Stimulated activated memory B cell treated with anti-CD40 and anti-IgM and Interleukin-4, amounts not matched to agents 10 μg/mL and 1 μg/mL and 100 μg/mL, for 72 hours (primary cell): ENCODE data around the gene LMF2.
"Not testable (repeated sequence)": the region's sequence is repeated elsewhere in the genome, so short reads cannot be mapped to it uniquely, and the experiment has no call there.

Experiments used
- ATAC-seq: fragments of 150-1000 bp; cut with Tn5 transposase; 2 replicates; pipeline ENCODE4 v1.10.0; 2021
- H3K27ac Mint-ChIP-seq: one replicate; pipeline ENCODE4 v1.8.0; 2022; ENCODE audit warnings: mild to moderate bottlenecking, mixed read lengths
- H3K27me3 Mint-ChIP-seq: one replicate; pipeline ENCODE4 v1.8.0; 2022; ENCODE audit warnings: mixed read lengths
- H3K36me3 Mint-ChIP-seq: one replicate; pipeline ENCODE4 v1.8.0; 2022; ENCODE audit warnings: mixed read lengths
- H3K4me1 Mint-ChIP-seq: one replicate; pipeline ENCODE4 v1.8.0; 2022; ENCODE audit warnings: mixed read lengths
- H3K4me3 Mint-ChIP-seq: one replicate; pipeline ENCODE4 v1.8.0; 2022; ENCODE audit warnings: mild to moderate bottlenecking, moderate library complexity, mixed read lengths
- H3K9me3 Mint-ChIP-seq: one replicate; pipeline ENCODE4 v1.8.0; 2022; ENCODE audit warnings: mixed read lengths

The LMF2 gene

GRCh38 chr22:50521710-50522109, 14.2 kb upstream of the LMF2 start:
- Mint-ChIP-seq H3K9me3 (no peaks in the 10 kb centered on the region), H3K27me3 (no peaks in the 10 kb centered on the region), H3K4me1 (peaks cover 16% of the 10 kb centered on the region), H3K27ac (no peak overlapping the region), H3K36me3 (peaks cover 53% of the 10 kb centered on the region), H3K4me3 (no peak overlapping the region)
- ATAC-seq, result no peak

DNA sequence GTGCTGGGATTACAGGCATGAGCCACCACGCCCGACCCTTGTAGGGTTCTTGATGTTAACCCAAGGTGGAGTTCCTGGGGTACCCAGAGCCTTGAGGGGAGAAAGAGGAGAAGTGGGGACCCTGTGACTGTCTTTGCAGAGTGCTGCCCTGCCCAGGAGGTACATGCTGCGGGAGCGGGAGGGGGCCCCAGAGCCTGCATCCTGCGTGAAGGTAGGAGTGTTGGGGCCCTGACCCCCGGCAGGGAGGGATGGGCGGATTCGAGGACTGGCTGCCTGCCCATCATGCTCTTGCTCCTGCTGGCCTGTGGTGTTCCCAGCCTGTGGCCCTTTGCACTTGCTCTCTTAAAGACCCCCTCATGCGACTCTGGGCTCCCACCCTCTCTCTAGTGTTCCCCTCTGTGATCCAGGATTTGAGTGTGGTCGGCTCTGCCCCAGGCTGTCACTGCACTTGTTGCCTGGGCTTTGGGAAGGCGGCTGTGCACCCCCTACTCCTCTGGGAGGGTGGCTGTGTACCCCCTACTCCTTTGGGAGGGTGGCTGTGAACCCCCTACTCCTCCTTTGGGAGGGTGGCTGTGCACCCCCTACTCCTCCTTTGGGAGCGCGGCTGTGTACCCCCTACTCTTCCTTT, 13.4 kb upstream of the LMF2 start:
- no peak overlapping the region for H3K4me3 Mint-ChIP-seq
- no peak for ATAC-seq
- H3K36me3 Mint-ChIP-seq, result peaks cover 56% of the 10 kb centered on the region
- peaks cover 17% of the 10 kb centered on the region for H3K4me1 Mint-ChIP-seq
- no peaks in the 10 kb centered on the region for H3K27me3 Mint-ChIP-seq
- no peaks in the 10 kb centered on the region for H3K9me3 Mint-ChIP-seq
- H3K27ac Mint-ChIP-seq, result no peak overlapping the region

- not testable (repeated sequence) for H3K27ac Mint-ChIP-seq, H3K27me3 Mint-ChIP-seq, H3K4me3 Mint-ChIP-seq, ATAC-seq, H3K9me3 Mint-ChIP-seq
- peaks cover 56% of the 10 kb centered on the region for H3K36me3 Mint-ChIP-seq
- H3K4me1 Mint-ChIP-seq, result peaks cover 21% of the 10 kb centered on the region
These were observed 12.7 kb upstream of the LMF2 start for GRCh38 chr22:50520184-50520583.

DNA sequence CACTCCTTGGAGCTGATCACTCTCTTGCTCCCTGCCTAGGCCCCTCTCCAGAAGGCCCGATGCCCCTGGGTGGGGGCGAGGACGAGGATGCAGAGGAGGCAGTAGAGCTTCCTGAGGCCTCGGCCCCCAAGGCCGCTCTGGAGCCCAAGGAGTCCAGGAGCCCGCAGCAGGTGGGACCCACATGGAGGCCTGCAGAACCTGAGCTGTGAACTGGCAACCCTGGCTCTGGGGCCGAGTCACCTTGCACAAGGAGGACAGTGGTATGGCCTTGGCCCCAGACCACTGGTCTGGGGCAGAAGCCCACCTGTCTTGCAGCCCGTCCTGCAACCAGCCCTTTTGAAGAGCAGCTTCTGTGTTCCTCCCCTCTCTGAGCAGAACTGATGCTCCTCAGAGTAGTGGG, 11.6 kb upstream of the LMF2 start:
- peaks cover 54% of the 10 kb centered on the region for H3K36me3 Mint-ChIP-seq
- H3K27ac Mint-ChIP-seq, result no peak overlapping the region
- H3K4me3 Mint-ChIP-seq, result no peak overlapping the region
- no peak for ATAC-seq
- no peaks in the 10 kb centered on the region for H3K27me3 Mint-ChIP-seq
- no peaks in the 10 kb centered on the region for H3K9me3 Mint-ChIP-seq
- peaks cover 18% of the 10 kb centered on the region for H3K4me1 Mint-ChIP-seq

GRCh38 chr22:50518606-50519005, 11.1 kb upstream of the LMF2 start:
- H3K9me3 Mint-ChIP-seq, result no peaks in the 10 kb centered on the region
- H3K4me3 Mint-ChIP-seq, result no peak overlapping the region
- H3K27me3 Mint-ChIP-seq, result no peaks in the 10 kb centered on the region
- no peak overlapping the region for H3K27ac Mint-ChIP-seq
- peaks cover 17% of the 10 kb centered on the region for H3K4me1 Mint-ChIP-seq
- no peak for ATAC-seq
- H3K36me3 Mint-ChIP-seq, result peaks cover 54% of the 10 kb centered on the region

GRCh38 chr22:50517495-50518260, 10.2 kb upstream of the LMF2 start:
- Mint-ChIP-seq H3K27me3 (no peaks in the 10 kb centered on the region), H3K9me3 (no peaks in the 10 kb centered on the region), H3K4me3 (no peak overlapping the region), H3K4me1 (peaks cover 17% of the 10 kb centered on the region), H3K36me3 (peaks cover 54% of the 10 kb centered on the region), H3K27ac (no peak overlapping the region)
- no peak for ATAC-seq

DNA sequence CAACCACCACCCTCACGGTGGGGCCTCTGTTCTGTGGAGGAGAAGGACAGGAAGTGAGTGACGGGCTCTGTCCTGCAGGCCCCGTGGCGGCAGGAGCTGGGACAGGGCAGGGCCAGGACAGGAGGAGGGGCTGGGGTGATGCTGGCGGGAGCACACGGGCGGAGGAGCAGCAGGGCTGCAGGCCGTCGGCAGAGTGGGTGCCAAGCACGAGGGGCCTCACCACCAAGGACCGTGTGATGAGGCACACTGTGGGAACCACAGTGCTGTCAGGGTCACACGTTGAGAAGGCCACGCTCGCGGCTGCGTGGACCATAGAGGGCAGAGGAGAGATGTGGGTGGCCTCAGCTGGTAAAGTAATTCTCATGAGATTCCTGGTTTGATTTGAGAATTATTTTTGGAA, 9.4 kb upstream of the LMF2 start:
- Mint-ChIP-seq H3K4me3 (no peak overlapping the region), H3K9me3 (no peaks in the 10 kb centered on the region), H3K27ac (no peak overlapping the region), H3K27me3 (no peaks in the 10 kb centered on the region), H3K36me3 (peaks cover 56% of the 10 kb centered on the region), H3K4me1 (peaks cover 23% of the 10 kb centered on the region)
- no peak for ATAC-seq

- H3K4me3 Mint-ChIP-seq, result no peak overlapping the region
- peaks cover 51% of the 10 kb centered on the region for H3K36me3 Mint-ChIP-seq
- no peak overlapping the region for H3K27ac Mint-ChIP-seq
- H3K4me1 Mint-ChIP-seq, result peaks cover 23% of the 10 kb centered on the region
- no peaks in the 10 kb centered on the region for H3K9me3 Mint-ChIP-seq
- no peak for ATAC-seq
- H3K27me3 Mint-ChIP-seq, result no peaks in the 10 kb centered on the region
These were observed 8.6 kb upstream of the LMF2 start for GRCh38 chr22:50516068-50516467.

GRCh38 chr22:50513175-50513574, 5.7 kb upstream of the LMF2 start:
- Mint-ChIP-seq H3K4me3 (no peak overlapping the region), H3K36me3 (peaks cover 32% of the 10 kb centered on the region), H3K27ac (no peak overlapping the region), H3K27me3 (no peaks in the 10 kb centered on the region), H3K4me1 (peaks cover 37% of the 10 kb centered on the region), H3K9me3 (no peaks in the 10 kb centered on the region)
- no peak for ATAC-seq

DNA sequence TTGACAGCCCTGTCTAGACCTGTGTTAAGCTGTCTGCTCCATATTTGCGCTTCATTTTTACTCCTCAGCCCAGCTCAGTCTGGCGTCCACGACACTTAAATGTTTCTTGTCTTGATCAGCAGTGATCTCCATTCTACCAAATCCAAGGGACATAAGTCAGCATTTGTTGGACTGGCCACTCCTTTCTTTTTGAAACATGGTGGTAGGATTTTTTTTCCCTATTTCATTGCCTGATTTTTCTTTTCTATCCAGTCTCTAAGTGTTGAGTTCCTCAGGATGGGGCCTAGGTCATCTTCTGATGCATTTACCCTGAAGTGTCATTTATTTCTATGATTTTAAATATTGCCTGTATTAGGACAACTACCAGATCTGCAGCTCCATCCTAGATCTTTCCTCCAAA, 1.4 kb upstream of the LMF2 start:
- no peak for ATAC-seq
- Mint-ChIP-seq H3K4me1 (peaks cover 36% of the 10 kb centered on the region), H3K36me3 (peaks cover 15% of the 10 kb centered on the region), H3K27me3 (no peaks in the 10 kb centered on the region), H3K27ac (peak overlapping the region; percentile 94), H3K4me3 (peak overlapping the region; percentile 99), H3K9me3 (no peaks in the 10 kb centered on the region)

DNA sequence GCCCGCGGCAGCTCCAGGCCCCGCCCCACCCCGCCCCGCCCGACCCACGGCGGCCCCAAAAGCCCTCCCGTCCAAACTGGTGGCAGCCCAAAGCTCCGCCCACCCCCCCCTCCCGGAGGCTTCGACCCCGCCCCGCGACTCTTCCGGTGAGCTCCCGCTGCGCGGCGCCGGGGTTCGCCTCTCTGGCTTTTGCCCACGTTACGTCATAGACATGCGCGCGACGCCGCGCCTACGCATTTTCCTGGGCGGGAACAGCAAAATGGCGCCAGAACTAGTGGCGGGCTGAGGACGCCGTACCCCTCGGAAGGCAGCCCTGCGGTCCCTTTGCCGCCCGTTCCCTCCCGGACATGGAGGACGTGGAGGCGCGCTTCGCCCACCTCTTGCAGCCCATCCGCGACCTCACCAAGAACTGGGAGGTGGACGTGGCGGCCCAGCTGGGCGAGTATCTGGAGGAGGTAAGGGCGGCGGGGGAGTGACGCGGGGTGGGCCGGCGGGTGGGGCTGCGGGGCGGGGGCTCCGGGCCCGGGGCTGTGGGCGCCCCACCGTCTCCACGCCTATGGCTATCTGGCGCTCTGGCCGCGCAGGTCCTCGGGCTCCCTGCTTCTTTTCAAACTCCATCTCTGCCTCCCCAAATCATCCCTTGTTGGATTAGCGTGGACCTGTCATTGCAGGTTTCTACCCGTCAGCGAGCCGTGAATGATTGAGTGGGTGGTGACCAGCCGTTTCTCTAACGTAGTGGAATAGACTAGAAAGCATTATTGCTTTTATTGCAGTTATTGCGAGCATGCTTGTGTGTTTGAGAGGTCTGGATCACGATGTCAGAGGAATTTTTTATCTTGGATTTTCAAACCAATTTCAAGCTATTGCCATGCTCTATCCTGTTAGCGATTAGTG, 736 bp upstream of the LMF2 start, which contains the start of gene NCAPH2:
TSS of gene NCAPH2 (plus strand) at position 234 of the 894 bp plus-strand sequence. CDS start at position 348, 114 bp downstream.
- Mint-ChIP-seq H3K9me3 (no peaks in the 10 kb centered on the region), H3K36me3 (peaks cover 15% of the 10 kb centered on the region), H3K27ac (peak within 1 kb of the TSS; percentile 94), H3K4me3 (peak within 1 kb of the TSS; percentile 99), H3K27me3 (no peaks in the 10 kb centered on the region), H3K4me1 (peaks cover 36% of the 10 kb centered on the region)
- ATAC-seq, result peak; percentile 81

DNA sequence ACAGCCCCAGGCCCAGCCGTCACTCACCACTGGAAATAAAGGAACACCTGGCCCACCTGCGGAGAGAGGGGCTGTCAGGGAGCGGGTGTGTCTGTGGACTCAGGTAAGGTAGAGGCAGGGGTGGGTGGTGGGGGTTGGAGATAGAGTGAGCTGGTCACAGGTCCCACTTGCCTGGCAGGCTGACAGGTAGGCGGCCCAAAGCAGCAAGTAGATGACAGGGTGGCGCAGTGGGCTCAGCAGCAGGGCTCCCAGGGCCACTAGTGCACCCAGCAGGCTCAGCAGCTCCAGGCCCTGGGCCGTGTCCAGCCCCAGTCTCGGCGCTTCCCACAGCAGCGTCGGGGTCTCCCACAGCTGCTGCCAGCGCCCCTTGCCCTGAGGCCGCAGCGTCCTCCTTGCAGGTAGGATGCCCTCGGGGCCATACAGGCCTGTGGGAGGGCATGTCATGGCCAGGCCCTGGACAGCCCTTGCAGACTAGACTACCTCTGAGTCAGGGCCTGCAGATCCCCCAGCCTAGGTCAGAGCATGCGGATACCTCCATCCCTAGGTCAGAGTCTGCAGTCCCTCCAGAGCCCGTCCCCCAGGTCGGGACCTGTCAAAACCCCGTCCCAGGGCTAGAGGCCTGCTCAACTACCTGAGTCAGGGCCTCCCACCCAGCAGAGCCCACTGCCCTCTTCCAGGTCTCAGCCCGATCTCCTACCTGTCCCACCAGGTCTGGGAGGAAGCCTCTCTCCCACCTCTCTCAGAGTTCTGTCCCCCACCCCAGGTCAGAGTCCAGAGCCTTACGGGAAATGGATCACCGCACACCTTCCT, 686 bp downstream of the LMF2 start:
- no peak for ATAC-seq
- Mint-ChIP-seq H3K27me3 (no peaks in the 10 kb centered on the region), H3K4me3 (peak overlapping the region; percentile 91), H3K9me3 (no peaks in the 10 kb centered on the region), H3K36me3 (peaks cover 8% of the 10 kb centered on the region), H3K27ac (peak overlapping the region; percentile 94), H3K4me1 (peaks cover 30% of the 10 kb centered on the region)

- H3K9me3 Mint-ChIP-seq, result no peaks in the 10 kb centered on the region
- H3K4me1 Mint-ChIP-seq, result peaks cover 30% of the 10 kb centered on the region
- peak overlapping the region; percentile 91 for H3K4me3 Mint-ChIP-seq
- H3K27ac Mint-ChIP-seq, result no peak overlapping the region
- no peak for ATAC-seq
- H3K36me3 Mint-ChIP-seq, result peaks cover 8% of the 10 kb centered on the region
- H3K27me3 Mint-ChIP-seq, result no peaks in the 10 kb centered on the region
These were observed 1.5 kb downstream of the LMF2 start for GRCh38 chr22:50505776-50506610.

- Mint-ChIP-seq H3K27ac (no peak overlapping the region), H3K27me3 (no peaks in the 10 kb centered on the region), H3K36me3 (peaks cover 8% of the 10 kb centered on the region), H3K4me3 (no peak overlapping the region), H3K4me1 (peaks cover 30% of the 10 kb centered on the region), H3K9me3 (no peaks in the 10 kb centered on the region)
- ATAC-seq, result no peak
These were observed 2.2 kb downstream of the LMF2 start for GRCh38 chr22:50505276-50505775.
